WTC11 (cell line): Measurements from ENCODE around the gene TIE1.

ENCODE experiments used
- ATF6 ChIP-seq: sonication (generic); formaldehyde crosslinking; IDR thresholded peaks from 2 replicates; pipeline ENCODE4 v1.8.1; 2023; ENCODE audit warnings: mild to moderate bottlenecking, missing genetic modification reagents
- CTCF ChIP-seq: fragments of 200-600 bp; IDR thresholded peaks from 2 replicates; pipeline ENCODE4 v1.8.0; 2022; ENCODE audit warnings: antibody characterized with exemption
- MAX ChIP-seq: sonication (generic); formaldehyde crosslinking; IDR thresholded peaks from 2 replicates; pipeline ENCODE4 v1.8.0; 2022; ENCODE audit warnings: mild to moderate bottlenecking, missing genetic modification reagents
- MXD4 ChIP-seq: fragments of 250-450 bp; sonication (Bioruptor Pico); IDR thresholded peaks from 2 replicates; pipeline ENCODE4 v1.8.0; 2021; ENCODE audit warnings: mild to moderate bottlenecking, moderate library complexity, borderline replicate concordance
- NR1H2 ChIP-seq: sonication (generic); formaldehyde crosslinking; IDR thresholded peaks from 2 replicates; pipeline ENCODE4 v1.9.0; 2021; ENCODE audit warnings: mild to moderate bottlenecking, moderate library complexity, missing genetic modification reagents
- NR3C1 ChIP-seq: sonication (generic); formaldehyde crosslinking; conservative IDR thresholded peaks from 2 replicates; pipeline ENCODE4 v1.8.1; 2023; ENCODE audit warnings: low read depth, mild to moderate bottlenecking, missing genetic modification reagents
- SMAD4 ChIP-seq: sonication (generic); formaldehyde crosslinking; IDR thresholded peaks from 2 replicates; pipeline ENCODE4 v1.8.0; 2022; ENCODE audit warnings: mild to moderate bottlenecking, missing genetic modification reagents
- SP1 ChIP-seq: sonication (generic); formaldehyde crosslinking; conservative IDR thresholded peaks from 2 replicates; pipeline ENCODE4 v1.8.1; 2022; ENCODE audit warnings: missing genetic modification reagents
- USF1 ChIP-seq: sonication (generic); formaldehyde crosslinking; IDR thresholded peaks from 2 replicates; pipeline ENCODE4 v1.8.0; 2022; ENCODE audit warnings: mild to moderate bottlenecking, missing genetic modification reagents
- ZMAT4 ChIP-seq: fragments of 250-450 bp; sonication (Bioruptor Pico); IDR thresholded peaks from 2 replicates; pipeline ENCODE4 v1.9.0; 2021; ENCODE audit warnings: mild to moderate bottlenecking
- ZNF532 ChIP-seq: fragments of 250-450 bp; sonication (Bioruptor Pico); IDR thresholded peaks from 2 replicates; pipeline ENCODE4 v1.9.0; 2021; ENCODE audit warnings: mild to moderate bottlenecking, borderline replicate concordance

GRCh38 chr1:43276673-43277072 lies 24.1 kb upstream of the TIE1 start:
- TF ChIP-seq ZNF532 (CRISPR knock-in tag), result no peak
- no peak for TF ChIP-seq MAX (CRISPR knock-in tag)
- no peak for TF ChIP-seq SP1 (CRISPR knock-in tag)
- TF ChIP-seq CTCF, result no peak
- no peak for TF ChIP-seq SMAD4
- no peak for TF ChIP-seq NR1H2 (CRISPR knock-in tag)
- TF ChIP-seq USF1, result no peak
- no peak for TF ChIP-seq NR3C1 (CRISPR knock-in tag)
- TF ChIP-seq ATF6 (CRISPR knock-in tag), result no peak
- TF ChIP-seq MXD4 (CRISPR knock-in tag), result no peak
- no peak for TF ChIP-seq ZMAT4
